Raji (cell line): ENCODE results near the gene ZNF675.

Experiments
- POLR2A ChIP-seq: IDR thresholded peaks from 2 replicates; pipeline ENCODE4 v1.6.1; 2011; ENCODE audit warnings: low read depth, low read length, control low read depth; ENCODE audit not compliant: insufficient read depth

ZNF675 gene

GRCh38 chr19:23686621-23687423 is at the start of gene ZNF675:
TSS of gene ZNF675 (minus strand) at chr19:23687212. CDS start at chr19:23687033, 179 bp downstream.
- peak; percentile 80 for TF ChIP-seq POLR2A

GRCh38 chr19:23718802-23719201 is 31.8 kb upstream of the ZNF675 start:
- TF ChIP-seq POLR2A, result no peak

DNA sequence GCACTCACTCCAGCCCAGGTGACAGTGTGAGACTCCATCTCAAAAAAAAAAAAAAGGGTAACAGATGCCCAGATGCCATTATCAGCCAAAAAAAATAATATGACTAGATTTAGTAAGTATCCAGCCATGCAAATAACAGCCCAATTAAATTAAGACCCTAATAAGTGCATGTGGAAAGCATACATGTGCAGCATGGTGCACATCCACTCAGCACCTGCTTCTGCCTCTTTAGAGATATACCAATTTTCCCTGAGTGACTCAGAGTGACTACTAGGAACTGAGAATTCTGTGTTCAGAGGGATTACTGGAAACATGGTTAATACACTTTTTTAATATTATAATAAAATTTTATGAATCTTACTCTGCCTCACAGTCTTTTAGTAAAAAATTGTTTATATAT is 29.8 kb upstream of the ZNF675 start:
- TF ChIP-seq POLR2A, result no peak

DNA sequence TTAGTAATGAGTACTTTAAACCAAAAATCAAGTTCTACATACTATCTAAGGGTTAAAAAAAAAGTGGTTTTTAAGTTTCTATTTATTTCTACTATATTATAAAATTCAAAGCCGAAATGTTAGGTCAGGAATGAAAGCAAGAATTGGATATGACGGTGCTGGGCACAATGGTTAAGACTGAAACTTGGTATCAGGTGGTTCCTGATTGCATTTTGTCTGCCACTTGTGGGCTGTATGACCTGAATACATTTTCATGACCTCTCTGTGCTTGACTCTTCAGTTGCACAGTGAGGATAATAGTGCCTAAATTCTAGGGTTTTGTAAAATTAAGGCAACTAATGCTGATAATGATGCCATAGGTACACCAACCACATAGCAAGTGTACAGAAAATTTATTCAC is 22.3 kb upstream of the ZNF675 start:
- TF ChIP-seq POLR2A, result no peak

- no peak for TF ChIP-seq POLR2A
Observed at GRCh38 chr19:23706657-23707056, 19.6 kb upstream of the ZNF675 start.

GRCh38 chr19:23699521-23699860 is 12.5 kb upstream of the ZNF675 start:
- no peak for TF ChIP-seq POLR2A

DNA sequence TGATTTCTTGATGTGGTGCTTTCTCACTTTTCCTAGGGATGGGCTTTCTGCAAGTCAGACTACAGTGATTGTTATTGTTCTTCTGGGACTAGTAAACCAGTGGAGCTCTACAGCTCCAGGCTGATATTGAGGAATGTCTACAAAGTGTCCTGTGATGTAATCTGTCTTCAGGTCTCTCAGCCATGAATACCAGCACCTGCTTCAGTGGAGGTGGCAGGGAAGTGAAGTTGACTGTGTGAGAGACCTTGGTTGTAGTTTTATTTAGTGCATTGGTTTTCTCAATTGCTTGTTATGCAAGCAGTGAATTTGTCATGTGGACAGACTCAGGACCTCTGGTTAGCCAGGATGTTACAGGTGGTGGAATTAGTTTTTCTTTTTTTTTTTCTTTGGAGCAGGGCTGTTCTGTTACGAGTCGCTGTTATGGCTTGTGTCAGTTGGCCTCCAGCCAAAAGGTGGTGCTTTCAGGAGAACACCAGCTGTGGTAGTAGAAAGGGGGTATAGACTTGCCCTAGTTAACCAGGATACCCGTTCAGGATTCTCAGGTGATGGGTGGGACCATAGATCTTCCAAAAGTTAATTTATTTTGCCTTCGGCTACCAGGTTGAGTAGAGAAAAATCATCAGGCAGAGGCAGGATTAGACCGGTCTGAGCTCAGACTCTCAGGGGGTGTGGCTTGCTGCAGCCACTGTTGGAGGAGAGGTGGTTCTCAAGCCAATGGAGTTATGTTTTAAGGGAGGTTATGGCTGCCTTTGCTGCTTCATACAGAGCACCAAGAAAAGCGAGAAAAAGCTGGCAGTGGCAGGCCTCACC is 11.9 kb upstream of the ZNF675 start:
- TF ChIP-seq POLR2A, result no peak

DNA sequence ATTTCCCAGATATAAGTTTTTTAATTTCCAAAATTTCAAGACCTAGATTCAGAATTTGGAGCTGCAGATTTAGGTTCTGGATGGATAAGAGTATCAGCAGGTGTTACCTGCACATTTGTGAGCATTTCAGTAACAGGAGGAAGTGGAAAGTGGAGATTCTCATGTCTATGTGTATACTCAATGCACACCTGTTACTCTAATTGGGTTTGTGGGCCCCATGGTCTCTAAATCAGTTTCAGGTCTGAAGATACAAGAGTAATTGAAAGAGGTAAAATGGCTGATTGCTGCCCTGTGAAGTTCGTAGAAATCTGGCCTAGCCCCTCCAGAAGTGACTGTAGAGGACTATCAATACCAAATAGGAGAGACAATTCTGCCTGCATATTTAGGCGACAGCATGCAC is 13.9 kb downstream of the ZNF675 start:
- no peak for TF ChIP-seq POLR2A

DNA sequence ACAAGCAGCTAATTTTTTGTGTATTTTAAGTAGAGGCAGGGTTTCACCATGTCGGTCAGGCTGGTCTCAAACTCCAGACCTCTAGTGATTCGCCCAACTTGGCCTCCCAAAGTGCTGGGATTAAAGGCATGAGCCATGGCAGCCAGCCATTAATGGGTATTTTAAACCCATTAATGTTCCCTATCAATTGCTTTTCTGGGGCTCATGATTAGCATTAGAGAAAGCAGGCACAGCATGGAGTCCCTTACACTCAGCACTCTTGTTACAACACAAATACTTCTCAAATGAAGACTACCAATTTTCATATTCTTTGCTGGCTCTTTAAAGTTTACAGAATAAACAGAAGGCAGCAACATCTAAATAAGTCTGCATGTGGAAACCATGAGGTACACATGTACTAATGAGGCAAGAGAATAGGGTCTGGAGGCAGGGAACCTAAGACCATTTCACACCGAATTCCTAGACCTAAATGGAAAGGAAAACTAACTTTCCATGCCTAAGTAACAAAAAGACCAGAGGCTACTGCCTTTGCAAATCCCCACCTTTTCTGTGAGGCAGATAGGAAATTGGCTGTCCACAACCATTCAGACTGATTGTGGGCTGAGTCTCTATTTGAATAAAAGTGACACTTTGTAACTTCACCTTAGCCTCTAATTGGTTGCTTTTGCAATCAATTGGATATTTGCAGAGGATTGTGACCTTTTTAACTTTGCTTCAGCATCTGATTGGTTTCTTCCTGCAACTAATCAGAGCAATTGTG is 21.2 kb downstream of the ZNF675 start:
- TF ChIP-seq POLR2A, result no peak
